Measurements from ENCODE around the gene SMARCA1.

The SMARCA1 gene

DNA sequence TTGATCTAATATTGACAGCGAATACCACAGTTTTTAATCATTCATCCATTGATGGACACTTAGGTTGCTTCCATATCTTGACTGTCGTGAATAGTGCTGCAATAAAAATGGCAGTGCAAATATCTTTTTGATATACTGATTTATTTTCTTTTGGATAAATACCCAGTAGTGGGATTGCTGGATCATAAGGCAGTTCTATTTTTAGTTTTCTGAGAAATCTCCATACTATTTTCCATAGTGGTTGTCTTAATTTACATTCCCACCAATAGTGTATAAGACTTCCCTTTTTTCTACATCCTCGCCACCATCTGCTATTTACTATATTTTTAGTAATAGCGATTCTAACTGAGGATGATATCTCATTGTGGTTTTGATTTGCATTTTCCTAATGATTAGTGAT lies 100.1 kb downstream of the SMARCA1 start:
- H3K4me2 ChIP-seq (ENCODE audit: low read length), result no peak overlapping the region
- H2AFZ ChIP-seq (ENCODE audit: low read length), result no peak overlapping the region
- H3K36me3 ChIP-seq (ENCODE audit: insufficient read depth, low read length), result no peaks in the 10 kb centered on the region
- no peak overlapping the region for H3K27ac ChIP-seq (ENCODE audit: low read depth, low read length, poor library complexity, severe bottlenecking)
- no peak for TF ChIP-seq EZH2 (IDR thresholded peaks at IDR 0.05; ENCODE audit: borderline replicate concordance, low read length)
- TF ChIP-seq, protein P1, sequence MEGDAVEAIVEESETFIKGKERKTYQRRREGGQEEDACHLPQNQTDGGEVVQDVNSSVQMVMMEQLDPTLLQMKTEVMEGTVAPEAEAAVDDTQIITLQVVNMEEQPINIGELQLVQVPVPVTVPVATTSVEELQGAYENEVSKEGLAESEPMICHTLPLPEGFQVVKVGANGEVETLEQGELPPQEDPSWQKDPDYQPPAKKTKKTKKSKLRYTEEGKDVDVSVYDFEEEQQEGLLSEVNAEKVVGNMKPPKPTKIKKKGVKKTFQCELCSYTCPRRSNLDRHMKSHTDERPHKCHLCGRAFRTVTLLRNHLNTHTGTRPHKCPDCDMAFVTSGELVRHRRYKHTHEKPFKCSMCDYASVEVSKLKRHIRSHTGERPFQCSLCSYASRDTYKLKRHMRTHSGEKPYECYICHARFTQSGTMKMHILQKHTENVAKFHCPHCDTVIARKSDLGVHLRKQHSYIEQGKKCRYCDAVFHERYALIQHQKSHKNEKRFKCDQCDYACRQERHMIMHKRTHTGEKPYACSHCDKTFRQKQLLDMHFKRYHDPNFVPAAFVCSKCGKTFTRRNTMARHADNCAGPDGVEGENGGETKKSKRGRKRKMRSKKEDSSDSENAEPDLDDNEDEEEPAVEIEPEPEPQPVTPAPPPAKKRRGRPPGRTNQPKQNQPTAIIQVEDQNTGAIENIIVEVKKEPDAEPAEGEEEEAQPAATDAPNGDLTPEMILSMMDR (IDR thresholded peaks at IDR 0.05; ENCODE audit: low read length), result no peak
- H3K27me3 ChIP-seq (ENCODE audit: insufficient read depth, low read length), result no peaks in the 10 kb centered on the region
- no peak overlapping the region for H3K9ac ChIP-seq (ENCODE audit: low read length)
- H3K4me1 ChIP-seq (ENCODE audit: insufficient read depth, low read length, severe bottlenecking), result no peaks in the 10 kb centered on the region
- H3K9me3 ChIP-seq (ENCODE audit: low read length), result no peaks in the 10 kb centered on the region
- no peaks in the 10 kb centered on the region for H3K9me2 ChIP-seq (ENCODE audit: low read depth, low read length)
- no peaks in the 10 kb centered on the region for H3F3A ChIP-seq (ENCODE audit: insufficient read depth, low read length)
- H3K4me3 ChIP-seq (ENCODE audit: low read depth, low read length, poor library complexity, severe bottlenecking), result no peak overlapping the region
- no peaks in the 10 kb centered on the region for H3K79me2 ChIP-seq (ENCODE audit: insufficient read depth, low read length)
- H4K20me1 ChIP-seq (ENCODE audit: insufficient read depth, low read length), result no peaks in the 10 kb centered on the region

DNA sequence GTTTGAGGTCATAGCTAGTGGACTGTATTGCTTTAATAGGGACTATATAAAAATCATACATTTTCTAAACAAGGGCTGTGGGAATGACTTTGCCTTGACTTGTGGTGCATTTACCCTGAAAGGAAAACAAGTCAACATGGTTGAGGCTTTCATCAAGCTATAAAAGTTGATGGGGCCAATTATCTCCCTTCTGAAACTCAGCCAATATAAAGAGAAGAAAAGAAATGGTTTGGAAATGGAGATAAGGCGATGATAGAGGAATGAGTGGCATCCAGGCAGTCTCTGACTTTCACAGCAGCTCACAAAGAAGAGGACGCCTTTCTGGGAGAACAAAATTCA lies 118.7 kb downstream of the SMARCA1 start:
- no peaks in the 10 kb centered on the region for H3K27me3 ChIP-seq (ENCODE audit: insufficient read depth, low read length)
- H3K4me3 ChIP-seq (ENCODE audit: low read depth, low read length, poor library complexity, severe bottlenecking), result no peak overlapping the region
- no peaks in the 10 kb centered on the region for H3K36me3 ChIP-seq (ENCODE audit: insufficient read depth, low read length)
- no peaks in the 10 kb centered on the region for H3F3A ChIP-seq (ENCODE audit: insufficient read depth, low read length)
- H3K27ac ChIP-seq (ENCODE audit: low read depth, low read length, poor library complexity, severe bottlenecking), result no peak overlapping the region
- H2AFZ ChIP-seq (ENCODE audit: low read length), result no peak overlapping the region
- H4K20me1 ChIP-seq (ENCODE audit: insufficient read depth, low read length), result no peaks in the 10 kb centered on the region
- no peak overlapping the region for H3K4me2 ChIP-seq (ENCODE audit: low read length)
- H3K79me2 ChIP-seq (ENCODE audit: insufficient read depth, low read length), result no peaks in the 10 kb centered on the region
- H3K9me3 ChIP-seq (ENCODE audit: low read length), result no peaks in the 10 kb centered on the region
- H3K4me1 ChIP-seq (ENCODE audit: insufficient read depth, low read length, severe bottlenecking), result no peaks in the 10 kb centered on the region
- TF ChIP-seq, protein P1 (IDR thresholded peaks at IDR 0.05; ENCODE audit: low read length), result no peak
- TF ChIP-seq EZH2 (IDR thresholded peaks at IDR 0.05; ENCODE audit: borderline replicate concordance, low read length), result no peak
- H3K9ac ChIP-seq (ENCODE audit: low read length), result no peak overlapping the region
- no peaks in the 10 kb centered on the region for H3K9me2 ChIP-seq (ENCODE audit: low read depth, low read length)

DNA sequence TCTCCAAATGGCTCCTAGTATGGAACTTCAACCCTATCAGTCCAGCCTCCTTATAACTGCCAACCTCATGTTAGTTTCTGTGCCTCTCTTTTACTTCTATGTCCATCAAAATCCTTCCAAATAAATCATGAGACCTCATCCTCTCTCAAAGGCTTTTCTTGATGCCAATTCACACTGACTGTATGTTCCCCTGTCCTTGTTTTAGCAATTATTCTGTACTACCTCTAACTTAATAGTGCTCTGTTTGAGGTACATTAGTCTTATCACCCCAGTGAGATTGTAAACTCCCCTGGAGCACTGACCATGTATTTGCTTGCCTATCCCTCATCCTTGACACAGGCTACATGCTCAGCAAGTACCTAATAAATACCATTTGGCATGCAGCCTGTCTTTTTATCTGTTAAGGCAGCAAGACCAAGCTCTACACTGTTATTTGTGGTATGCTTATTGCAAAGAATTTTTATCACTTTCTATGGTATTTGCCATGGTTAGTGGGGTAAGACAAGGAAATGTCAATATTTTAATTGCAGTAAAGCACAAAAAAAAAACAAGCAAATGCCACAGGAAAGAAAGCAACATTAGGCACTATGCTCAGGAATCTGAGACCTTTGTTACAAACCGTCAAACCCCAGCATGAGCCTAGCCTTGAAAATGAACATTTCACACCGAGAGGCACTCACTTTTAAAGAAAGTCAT lies 119.2 kb downstream of the SMARCA1 start:
- H3K27me3 ChIP-seq (ENCODE audit: insufficient read depth, low read length), result no peaks in the 10 kb centered on the region
- no peaks in the 10 kb centered on the region for H4K20me1 ChIP-seq (ENCODE audit: insufficient read depth, low read length)
- H3K79me2 ChIP-seq (ENCODE audit: insufficient read depth, low read length), result no peaks in the 10 kb centered on the region
- no peak overlapping the region for H2AFZ ChIP-seq (ENCODE audit: low read length)
- no peak overlapping the region for H3K4me2 ChIP-seq (ENCODE audit: low read length)
- H3K9me2 ChIP-seq (ENCODE audit: low read depth, low read length), result no peaks in the 10 kb centered on the region
- H3F3A ChIP-seq (ENCODE audit: insufficient read depth, low read length), result no peaks in the 10 kb centered on the region
- no peak overlapping the region for H3K27ac ChIP-seq (ENCODE audit: low read depth, low read length, poor library complexity, severe bottlenecking)
- no peaks in the 10 kb centered on the region for H3K36me3 ChIP-seq (ENCODE audit: insufficient read depth, low read length)
- H3K9ac ChIP-seq (ENCODE audit: low read length), result no peak overlapping the region
- no peaks in the 10 kb centered on the region for H3K9me3 ChIP-seq (ENCODE audit: low read length)
- no peaks in the 10 kb centered on the region for H3K4me1 ChIP-seq (ENCODE audit: insufficient read depth, low read length, severe bottlenecking)
- H3K4me3 ChIP-seq (ENCODE audit: low read depth, low read length, poor library complexity, severe bottlenecking), result no peak overlapping the region
- TF ChIP-seq, protein P1 (IDR thresholded peaks at IDR 0.05; ENCODE audit: low read length), result no peak
